ENCODE data around the gene SNRNP200.
"Not testable (repeated sequence)": the region's sequence is repeated elsewhere in the genome, so short reads cannot be mapped to it uniquely, and the experiment has no call there.

SNRNP200 gene

DNA sequence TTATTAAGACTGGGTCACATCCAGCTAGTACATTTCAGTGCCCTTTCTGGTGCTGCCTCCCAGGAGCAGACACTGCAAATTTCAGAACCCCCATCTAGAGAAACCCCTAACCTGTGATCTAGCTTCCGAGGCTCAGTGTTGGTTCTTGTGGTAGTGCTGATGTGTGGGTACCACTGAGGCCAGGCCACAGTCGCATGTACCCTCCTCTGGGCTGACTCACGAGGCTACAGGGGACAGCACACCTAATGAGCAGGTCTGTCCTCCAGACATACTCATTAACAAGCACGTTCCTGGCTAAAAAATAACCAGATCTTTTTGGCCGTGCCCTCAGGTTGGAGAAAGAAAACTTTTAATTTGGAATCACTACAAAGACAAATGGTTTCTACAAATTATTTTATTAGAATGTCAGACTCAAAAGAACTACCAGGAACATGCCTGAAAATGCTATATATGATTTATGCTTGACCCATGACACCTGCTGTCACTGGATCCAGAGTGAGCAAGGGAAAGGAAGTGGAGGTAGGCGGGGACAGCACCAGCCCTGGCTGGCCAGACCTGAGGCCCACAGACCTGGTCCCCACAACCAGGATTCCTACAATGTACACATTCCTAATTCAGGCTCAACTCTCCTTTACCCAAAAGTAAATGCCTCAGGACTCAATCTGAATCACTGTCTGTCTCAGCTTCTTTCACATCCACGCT lies 30.8 kb downstream of the SNRNP200 start:
- no peak for DNase-seq (ENCODE audit: low read depth in 1 of 2, low spot score in 1 of 2)

- no peak for DNase-seq (ENCODE audit: low read depth in 1 of 2, low spot score in 1 of 2)
Observed at GRCh38 chr2:96273763-96274162, 31.6 kb downstream of the SNRNP200 start.

DNA sequence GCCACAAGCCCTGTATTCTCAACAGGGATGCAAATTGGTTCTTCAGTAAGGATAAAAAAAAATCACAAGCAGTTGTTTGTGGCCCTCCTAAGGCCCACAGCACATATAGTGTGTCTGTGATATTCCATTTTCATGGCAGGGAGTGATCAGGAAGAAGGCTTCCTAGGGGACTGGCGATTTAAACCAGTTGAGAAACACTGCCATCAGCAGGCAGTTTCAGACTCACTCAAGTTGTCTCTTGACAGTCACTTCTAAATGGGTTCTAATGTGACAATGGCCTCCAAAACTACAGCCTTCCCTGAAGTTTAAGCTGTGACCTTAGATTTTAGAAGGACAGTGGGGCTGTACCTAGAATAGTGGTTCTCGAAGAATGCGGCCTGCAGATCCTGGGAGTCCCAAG lies 33.4 kb downstream of the SNRNP200 start:
- no peak for DNase-seq (ENCODE audit: low read depth in 1 of 2, low spot score in 1 of 2)

- DNase-seq (ENCODE audit: low read depth in 1 of 2, low spot score in 1 of 2) = peak; percentile 14 to 39
Observed at GRCh38 chr2:96267159-96267971, 38.0 kb downstream of the SNRNP200 start.

GRCh38 chr2:96265840-96266679 lies 39.3 kb downstream of the SNRNP200 start, which contains the start of the genes CIAO1 and TMEM127:
TSS of gene CIAO1 (plus strand) at chr2:96266225. CDS start at chr2:96266351, 126 bp downstream.
TSS of gene TMEM127 (minus strand) at chr2:96265997. CDS start at chr2:96265381, 616 bp downstream.
- DNase-seq (ENCODE audit: low read depth in 1 of 2, low spot score in 1 of 2) = peak; percentile 96 to 98

GRCh38 chr2:96265349-96265839 lies 40.0 kb downstream of the SNRNP200 start:
- DNase-seq (ENCODE audit: low read depth in 1 of 2, low spot score in 1 of 2) = peak in 1 of 2 donors; percentile 18

DNA sequence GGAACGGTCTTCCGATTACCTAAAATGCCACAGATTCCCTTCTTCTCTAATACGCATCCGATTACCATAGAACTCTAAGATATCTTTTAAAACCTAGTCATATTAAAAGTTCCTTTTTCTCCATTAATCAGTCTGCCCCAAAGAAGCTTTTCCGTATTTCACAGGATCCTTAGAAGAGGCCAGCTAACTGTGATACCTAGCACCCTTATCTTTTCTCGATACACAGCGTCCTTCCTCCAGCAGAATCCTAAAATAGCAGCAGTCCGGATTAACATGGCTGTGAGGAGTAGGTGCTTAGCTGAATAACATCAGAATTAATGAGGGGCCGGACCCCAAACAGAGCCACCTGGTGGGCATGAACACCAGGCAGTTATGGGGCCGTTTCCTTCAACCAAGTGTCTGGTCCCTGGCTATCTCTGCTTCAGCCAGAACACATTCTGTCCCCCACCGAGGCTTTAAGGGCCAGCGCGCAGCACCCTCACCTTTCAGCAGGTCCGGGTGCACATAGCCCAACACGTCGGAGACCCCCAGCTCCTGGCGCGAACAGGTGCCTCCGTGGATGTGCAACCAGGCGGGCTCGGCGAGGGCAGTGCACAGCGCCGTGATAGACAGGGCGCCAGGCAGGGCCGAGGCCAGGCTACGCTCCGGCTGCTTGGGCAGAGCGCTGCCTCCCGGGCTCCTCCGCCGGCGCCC lies 40.5 kb downstream of the SNRNP200 start:
- DNase-seq (ENCODE audit: low read depth in 1 of 2, low spot score in 1 of 2) = no peak

GRCh38 chr2:96264086-96264485 lies 41.3 kb downstream of the SNRNP200 start:
- DNase-seq (ENCODE audit: low read depth in 1 of 2, low spot score in 1 of 2) = no peak

DNA sequence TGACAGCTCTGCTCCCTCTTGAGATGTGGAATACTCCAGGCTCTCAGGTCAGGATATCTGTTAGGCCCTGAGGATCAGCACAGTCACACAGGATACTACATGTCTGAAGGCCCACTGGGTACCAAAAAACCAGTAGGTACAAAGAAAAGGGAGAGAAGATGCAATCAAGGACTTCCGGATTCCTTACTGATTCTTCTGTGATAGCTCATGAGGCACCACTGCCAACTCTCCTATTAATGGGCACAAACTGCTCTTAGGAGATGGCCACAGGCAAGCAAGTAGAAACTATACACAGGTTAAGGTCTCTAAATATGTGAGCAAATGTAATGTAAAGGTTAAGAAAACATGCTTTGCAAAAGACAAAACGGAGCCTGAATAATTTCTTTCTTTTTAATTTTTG lies 43.0 kb downstream of the SNRNP200 start:
- no peak for DNase-seq (ENCODE audit: low read depth in 1 of 2, low spot score in 1 of 2)

- DNase-seq (ENCODE audit: low read depth in 1 of 2, low spot score in 1 of 2) = no peak
Observed at GRCh38 chr2:96261328-96262003, 43.9 kb downstream of the SNRNP200 start.

DNA sequence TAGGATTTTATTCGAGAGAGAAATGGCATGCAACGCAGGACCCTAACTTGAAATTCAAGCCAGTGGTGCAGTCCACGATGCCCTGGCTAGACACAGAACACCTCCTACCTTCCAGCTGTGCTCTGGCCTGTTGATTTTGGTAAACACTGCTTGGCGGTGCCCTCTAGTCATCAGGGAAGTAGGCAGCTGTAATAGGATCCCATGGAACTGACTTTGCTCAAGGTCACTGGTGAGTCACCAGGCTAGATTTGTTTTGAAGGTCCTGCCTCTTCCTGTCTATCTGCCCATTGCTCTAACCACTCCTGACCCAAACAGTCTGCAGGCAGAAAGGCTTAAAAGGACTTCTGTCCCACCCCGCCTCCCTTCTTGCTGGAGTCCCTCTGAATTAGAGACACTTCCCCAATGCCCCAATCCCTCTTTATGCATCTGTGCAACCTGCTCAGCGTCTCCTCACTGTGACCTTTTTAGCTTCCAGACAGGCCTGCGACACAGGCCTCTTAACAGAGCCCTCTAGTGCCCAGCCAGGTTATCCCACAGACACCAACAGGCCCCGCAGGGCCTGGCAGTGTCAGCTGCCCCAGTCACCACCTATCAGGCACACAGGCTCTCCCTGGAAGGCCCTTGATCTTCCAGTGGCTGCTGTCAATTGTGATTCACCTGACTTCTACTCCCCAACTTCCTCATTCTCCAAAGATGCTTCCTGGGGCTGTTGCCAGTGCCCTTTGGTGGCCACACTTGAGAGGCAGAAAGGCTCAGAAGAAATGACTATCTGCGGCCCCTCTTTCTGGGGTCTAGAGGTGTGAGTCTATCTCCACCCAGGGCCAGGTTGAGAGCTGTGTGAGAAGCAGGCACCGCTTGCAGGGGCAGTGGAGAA lies 44.7 kb downstream of the SNRNP200 start:
- no peak for DNase-seq (ENCODE audit: low read depth in 1 of 2, low spot score in 1 of 2)

DNA sequence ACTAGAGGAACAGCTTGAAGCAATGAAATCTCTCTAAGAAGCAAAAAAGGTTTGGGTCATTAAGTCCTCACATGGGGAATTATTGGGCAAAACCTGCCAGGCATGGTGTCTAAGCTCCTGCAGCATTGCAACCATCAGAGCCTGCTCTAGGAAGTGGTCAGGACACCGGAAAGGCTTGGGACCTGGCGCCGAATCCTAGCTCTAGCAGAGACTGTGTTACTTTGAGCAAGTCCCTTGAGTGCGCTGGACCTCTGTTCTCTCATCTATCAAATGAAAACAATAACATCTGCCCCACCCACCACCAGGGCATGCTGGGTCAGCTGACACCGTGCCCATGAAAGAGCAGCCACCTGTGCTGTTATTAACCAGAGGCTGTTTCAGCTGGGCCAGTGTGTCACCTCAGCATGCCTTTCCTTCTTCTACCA lies 45.8 kb downstream of the SNRNP200 start:
- DNase-seq (ENCODE audit: low read depth in 1 of 2, low spot score in 1 of 2) = no peak

GRCh38 chr2:96258166-96259022 lies 47.0 kb downstream of the SNRNP200 start:
- no peak for DNase-seq (ENCODE audit: low read depth in 1 of 2, low spot score in 1 of 2)

DNA sequence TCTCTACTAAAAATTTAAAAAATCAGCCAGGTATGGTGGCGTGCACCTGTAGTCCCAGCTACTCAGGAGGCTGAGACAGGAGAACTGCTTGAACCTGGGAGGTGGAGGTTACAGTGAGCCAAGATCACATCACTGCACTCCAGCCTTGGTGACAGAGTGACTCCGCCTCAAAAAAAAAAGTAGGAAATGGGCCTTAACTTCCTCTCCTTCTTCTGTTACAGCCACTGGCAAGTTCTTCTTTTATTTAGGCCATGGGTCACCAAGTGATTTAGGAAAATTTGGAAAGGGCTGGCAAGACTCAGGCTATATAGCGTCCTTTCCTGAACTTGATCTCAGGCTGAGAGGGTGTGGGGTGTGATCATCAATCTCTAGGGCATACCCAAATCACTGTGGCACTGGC lies 47.6 kb downstream of the SNRNP200 start:
- DNase-seq (ENCODE audit: low read depth in 1 of 2, low spot score in 1 of 2) = not testable (repeated sequence)

DNA sequence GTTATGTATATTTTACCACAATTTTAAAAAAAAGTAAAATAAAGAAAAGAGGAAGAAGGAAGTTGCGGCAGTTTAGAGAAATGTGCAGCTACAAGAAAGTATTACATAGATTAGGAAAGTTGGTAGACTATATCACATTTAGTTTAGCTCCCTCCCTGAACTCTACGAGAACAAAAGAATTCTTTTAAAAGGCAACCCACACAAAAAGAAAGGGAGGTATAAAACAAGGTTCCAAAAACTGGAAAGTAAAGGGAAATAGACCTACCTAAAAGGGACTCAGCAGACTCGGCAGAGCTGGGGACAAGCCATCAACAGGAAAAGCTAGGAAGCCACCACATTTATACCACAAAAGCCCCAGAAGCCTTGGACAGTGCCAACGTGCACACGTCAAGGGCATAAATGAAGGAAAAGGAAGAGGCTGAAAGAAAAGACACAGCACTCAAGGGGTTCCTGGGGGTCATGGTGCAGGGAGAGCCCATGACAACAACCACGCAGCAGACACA lies 48.7 kb downstream of the SNRNP200 start:
- DNase-seq (ENCODE audit: low read depth in 1 of 2, low spot score in 1 of 2) = no peak

GRCh38 chr2:96254571-96254970 lies 50.8 kb downstream of the SNRNP200 start:
- no peak for DNase-seq (ENCODE audit: low read depth in 1 of 2, low spot score in 1 of 2)

- DNase-seq (ENCODE audit: low read depth in 1 of 2, low spot score in 1 of 2) = no peak
Observed at GRCh38 chr2:96253006-96253405, 52.3 kb downstream of the SNRNP200 start.

DNA sequence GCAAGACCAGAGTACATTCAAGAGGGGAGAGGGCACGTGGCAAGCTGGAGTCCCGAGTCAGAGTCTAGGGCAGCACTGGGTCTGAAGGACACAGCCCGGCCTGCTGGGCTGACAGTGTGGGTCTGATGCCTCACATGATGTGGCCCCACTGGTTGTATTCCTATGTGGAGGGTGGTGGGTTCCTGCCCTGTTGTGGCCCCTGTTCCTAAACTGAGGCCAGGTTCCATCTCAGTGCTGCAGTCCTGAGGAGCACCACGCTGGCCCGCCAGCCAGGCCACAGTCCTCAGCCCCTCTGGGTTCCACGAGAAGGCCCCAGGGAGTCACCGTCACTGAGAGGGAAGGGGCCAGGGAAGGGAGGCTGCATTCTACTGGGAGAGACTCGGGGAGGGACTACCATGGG lies 52.8 kb downstream of the SNRNP200 start:
- DNase-seq (ENCODE audit: low read depth in 1 of 2, low spot score in 1 of 2) = no peak
